ENCODE data around the gene COBL.

DNA sequence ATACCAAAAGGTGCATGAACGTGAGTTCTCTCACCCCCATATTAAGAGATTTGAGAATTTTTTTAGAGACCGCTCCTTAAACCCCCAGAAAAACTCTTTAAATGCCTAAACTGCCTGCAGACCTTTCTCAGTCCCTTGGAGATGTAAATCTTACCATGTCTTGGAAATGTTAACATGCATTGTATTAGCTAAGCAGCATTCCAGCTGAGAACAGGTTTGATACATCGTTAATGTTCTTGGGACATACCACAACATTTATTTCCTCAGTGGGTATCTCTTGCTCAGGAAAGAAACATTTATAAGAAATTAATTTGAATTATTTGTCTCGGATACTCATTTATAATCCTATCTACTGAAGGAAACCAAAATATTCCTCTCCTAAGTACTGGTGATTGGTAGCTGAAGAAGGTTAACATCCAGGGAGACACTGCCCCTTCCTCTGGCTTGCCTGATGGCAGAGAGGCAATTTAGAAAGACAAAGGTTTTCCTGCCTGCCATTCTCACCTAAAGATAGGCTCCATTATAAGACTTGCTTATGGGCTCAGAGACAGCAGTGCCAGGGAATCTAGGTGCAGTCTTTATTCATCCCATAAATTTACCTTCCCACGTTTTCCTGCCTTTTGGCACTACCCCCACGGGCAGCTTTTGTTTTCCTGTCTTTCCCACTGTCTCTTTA, 141.2 kb downstream of the COBL start:
- TF ChIP-seq POLR2A (IDR thresholded peaks at IDR 0.05) (no peak), CTCF (IDR thresholded peaks at IDR 0.05) (no peak)

Data from right lobe of liver (tissue), 4 donors.